GM12878 (cell line): Measurements from ENCODE around the gene FAM162A.

Source experiments
- CREB1 ChIP-seq: IDR thresholded peaks from 2 replicates; pipeline ENCODE4 v1.6.1; 2012; ENCODE audit warnings: low read depth, mild to moderate bottlenecking, inconsistent platforms
- CTCF ChIP-seq, 3 experiments: IDR thresholded peaks in 2 of 3; conservative IDR thresholded peaks in 1 of 3; 2 replicates each; pipeline ENCODE4 v1.5.1; 2011; ENCODE audit warnings: low read depth in 3 of 3, low read length in 3 of 3, mild to moderate bottlenecking in 3 of 3, control low read depth in 2 of 3, moderate library complexity in 2 of 3, inconsistent platforms in 1 of 3, mixed read lengths in 1 of 3; ENCODE audit not compliant: control insufficient read depth in 2 of 3, insufficient read depth in 1 of 3; ENCODE audit errors: extremely low read depth in 1 of 3
- EP300 ChIP-seq, 2 experiments: fragments of 150-350 bp in 1 of 2; IDR thresholded peaks; 2 replicates each; pipeline ENCODE4 v1.6.1; 2011 to 2012; ENCODE audit warnings: low read depth in 2 of 2, low read length in 2 of 2, borderline replicate concordance in 1 of 2, improper control_type of control experiment in 1 of 2, inconsistent platforms in 1 of 2; ENCODE audit not compliant: control insufficient read depth in 1 of 2
- ETV6 ChIP-seq, 2 experiments: fragments of 450-650 bp in 1 of 2; IDR thresholded peaks in 1 of 2; conservative IDR thresholded peaks in 1 of 2; 2 replicates each; pipeline ENCODE4 v1.6.1; 2014; ENCODE audit warnings: antibody characterized with exemption in 1 of 2, borderline replicate concordance in 1 of 2, low read depth in 1 of 2, mild to moderate bottlenecking in 1 of 2, moderate library complexity in 1 of 2
- HDAC6 ChIP-seq: fragments of 200-600 bp; sonication (generic); IDR thresholded peaks from one replicate; pipeline ENCODE4 v1.8.0; 2017; ENCODE audit warnings: antibody characterized with exemption; ENCODE audit not compliant: unreplicated experiment
- JUND ChIP-seq: IDR thresholded peaks from 2 replicates; pipeline ENCODE4 v1.6.1; 2012; ENCODE audit warnings: low read depth, mild to moderate bottlenecking, low read length, improper control_type of control experiment, moderate library complexity
- NR2C1 ChIP-seq: fragments of 450-650 bp; IDR thresholded peaks from 2 replicates; pipeline ENCODE4 v1.6.1; 2017; ENCODE audit warnings: antibody characterized with exemption, mild to moderate bottlenecking, moderate library complexity
- RAD21 ChIP-seq: IDR thresholded peaks from 2 replicates; pipeline ENCODE4 v1.6.1; 2011; ENCODE audit warnings: mild to moderate bottlenecking, low read depth, low read length, moderate library complexity; ENCODE audit not compliant: insufficient read depth
- SMARCA5 ChIP-seq: fragments of 450-650 bp; IDR thresholded peaks from 2 replicates; pipeline ENCODE4 v1.6.1; 2017; ENCODE audit warnings: mild to moderate bottlenecking
- SREBF1 ChIP-seq: IDR thresholded peaks from 2 replicates; pipeline ENCODE4 v1.6.1; 2012; ENCODE audit warnings: mild to moderate bottlenecking, low read length
- SUPT20H ChIP-seq: IDR thresholded peaks from 2 replicates; pipeline ENCODE4 v1.6.1; 2011; ENCODE audit warnings: low read depth, mild to moderate bottlenecking, low read length, moderate library complexity, borderline replicate concordance; ENCODE audit not compliant: control insufficient read depth
- ZBED1 ChIP-seq: IDR thresholded peaks from 2 replicates; pipeline ENCODE4 v1.6.1; 2016; ENCODE audit warnings: borderline replicate concordance
- ZNF24 ChIP-seq: fragments of 450-650 bp; IDR thresholded peaks from 2 replicates; pipeline ENCODE4 v1.6.1; 2017; ENCODE audit warnings: antibody characterized with exemption, mild to moderate bottlenecking
- ZZZ3 ChIP-seq: IDR thresholded peaks from 2 replicates; pipeline ENCODE4 v1.6.1; 2011; ENCODE audit warnings: low read depth; ENCODE audit not compliant: control insufficient read depth, insufficient read length

- no peak for TF ChIP-seq SREBF1
- no peak for TF ChIP-seq RAD21
- TF ChIP-seq CTCF (IDR thresholded peaks at IDR 0.05 in 2 of 3, conservative IDR thresholded peaks at IDR 0.05 in 1 of 3; ENCODE audit: control insufficient read depth in 2 of 3, extremely low read depth in 1 of 3, insufficient read depth in 1 of 3, low read depth in 3 of 3, low read length in 3 of 3): no peak
- TF ChIP-seq HDAC6: no peak
- no peak for TF ChIP-seq JUND
- TF ChIP-seq CREB1: no peak
- no peak for TF ChIP-seq ZZZ3
- TF ChIP-seq ZNF24: no peak
- no peak for TF ChIP-seq EP300 (IDR thresholded peaks at IDR 0.05; ENCODE audit: borderline replicate concordance in 1 of 2, control insufficient read depth in 1 of 2, low read depth in 2 of 2, low read length in 2 of 2)
- no peak for TF ChIP-seq ETV6 (conservative IDR thresholded peaks at IDR 0.05 in 1 of 2, IDR thresholded peaks at IDR 0.05 in 1 of 2; ENCODE audit: borderline replicate concordance in 1 of 2, low read depth in 1 of 2)
- no peak for TF ChIP-seq NR2C1
- TF ChIP-seq ZBED1: no peak
- TF ChIP-seq SMARCA5: no peak
- no peak for TF ChIP-seq SUPT20H
Observed at GRCh38 chr3:122397201-122397600, 13.2 kb downstream of the FAM162A start.
